ENCODE data around the gene SLC25A28.

SLC25A28 gene

GRCh38 chr10:99595770-99596465, 24.3 kb downstream of the SLC25A28 start:
- H4K20me1 ChIP-seq (ENCODE audit: insufficient read depth, low read length, poor library complexity, severe bottlenecking): no peaks in the 10 kb centered on the region
- H3K9me2 ChIP-seq (replicated peaks; ENCODE audit: low read depth, low read length): no peaks in the 10 kb centered on the region
- H3K79me2 ChIP-seq (ENCODE audit: insufficient read depth, low read length): no peaks in the 10 kb centered on the region
- H3K4me2 ChIP-seq (ENCODE audit: low read depth, low read length, poor library complexity, severe bottlenecking): no peak overlapping the region
- H3K36me3 ChIP-seq (ENCODE audit: insufficient read depth, low read length): no peaks in the 10 kb centered on the region
- no peaks in the 10 kb centered on the region for H3K27me3 ChIP-seq (ENCODE audit: insufficient read depth, low read length, poor library complexity, severe bottlenecking)
- no peak overlapping the region for H3K4me3 ChIP-seq (ENCODE audit: low read length, poor library complexity, severe bottlenecking)
- no peaks in the 10 kb centered on the region for H3K4me1 ChIP-seq (ENCODE audit: insufficient read depth, low read length, poor library complexity, severe bottlenecking)
- H3K9me3 ChIP-seq (ENCODE audit: insufficient read depth, low read depth, low read length): no peaks in the 10 kb centered on the region
- no peak overlapping the region for H3K9ac ChIP-seq (ENCODE audit: low read depth, low read length, poor library complexity, severe bottlenecking)
- TF ChIP-seq EZH2phosphoT487 (IDR thresholded peaks at IDR 0.05; ENCODE audit: borderline replicate concordance): no peak
- TF ChIP-seq CTCF (conservative IDR thresholded peaks at IDR 0.05; ENCODE audit: low read length): no peak
- H3F3A ChIP-seq (ENCODE audit: low read depth): no peaks in the 10 kb centered on the region
- H2AFZ ChIP-seq (ENCODE audit: low read length): peak overlapping the region; percentile 62

- Histone ChIP-seq H2AFZ (ENCODE audit: low read length) (peak overlapping the region; percentile 12; the same call in 1 of the 2 replicates), H3K4me3 (ENCODE audit: low read length, poor library complexity, severe bottlenecking) (no peak overlapping the region), H3K9me3 (ENCODE audit: insufficient read depth, low read depth, low read length) (no peaks in the 10 kb centered on the region), H3F3A (ENCODE audit: low read depth) (no peaks in the 10 kb centered on the region), H3K9me2 (replicated peaks; ENCODE audit: low read depth, low read length) (no peaks in the 10 kb centered on the region), H3K27me3 (ENCODE audit: insufficient read depth, low read length, poor library complexity, severe bottlenecking) (no peaks in the 10 kb centered on the region), H3K36me3 (ENCODE audit: insufficient read depth, low read length) (no peaks in the 10 kb centered on the region), H3K4me1 (ENCODE audit: insufficient read depth, low read length, poor library complexity, severe bottlenecking) (no peaks in the 10 kb centered on the region), H3K79me2 (ENCODE audit: insufficient read depth, low read length) (no peaks in the 10 kb centered on the region), H3K4me2 (ENCODE audit: low read depth, low read length, poor library complexity, severe bottlenecking) (no peak overlapping the region), H4K20me1 (ENCODE audit: insufficient read depth, low read length, poor library complexity, severe bottlenecking) (no peaks in the 10 kb centered on the region), H3K9ac (ENCODE audit: low read depth, low read length, poor library complexity, severe bottlenecking) (no peak overlapping the region)
- no peak for TF ChIP-seq EZH2phosphoT487 (IDR thresholded peaks at IDR 0.05; ENCODE audit: borderline replicate concordance)
- TF ChIP-seq CTCF (conservative IDR thresholded peaks at IDR 0.05; ENCODE audit: low read length): no peak
These were observed 25.0 kb downstream of the SLC25A28 start for GRCh38 chr10:99595236-99595635.

- Histone ChIP-seq H3K9me3 (ENCODE audit: insufficient read depth, low read depth, low read length) (no peaks in the 10 kb centered on the region), H3K9me2 (replicated peaks; ENCODE audit: low read depth, low read length) (no peaks in the 10 kb centered on the region), H4K20me1 (ENCODE audit: insufficient read depth, low read length, poor library complexity, severe bottlenecking) (no peaks in the 10 kb centered on the region), H3F3A (ENCODE audit: low read depth) (no peaks in the 10 kb centered on the region), H3K4me2 (ENCODE audit: low read depth, low read length, poor library complexity, severe bottlenecking) (no peak overlapping the region), H3K9ac (ENCODE audit: low read depth, low read length, poor library complexity, severe bottlenecking) (no peak overlapping the region), H3K27me3 (ENCODE audit: insufficient read depth, low read length, poor library complexity, severe bottlenecking) (no peaks in the 10 kb centered on the region), H3K4me1 (ENCODE audit: insufficient read depth, low read length, poor library complexity, severe bottlenecking) (no peaks in the 10 kb centered on the region), H3K4me3 (ENCODE audit: low read length, poor library complexity, severe bottlenecking) (no peak overlapping the region), H2AFZ (ENCODE audit: low read length) (no peak overlapping the region), H3K79me2 (ENCODE audit: insufficient read depth, low read length) (no peaks in the 10 kb centered on the region), H3K36me3 (ENCODE audit: insufficient read depth, low read length) (no peaks in the 10 kb centered on the region)
- TF ChIP-seq CTCF (conservative IDR thresholded peaks at IDR 0.05; ENCODE audit: low read length): no peak
- no peak for TF ChIP-seq EZH2phosphoT487 (IDR thresholded peaks at IDR 0.05; ENCODE audit: borderline replicate concordance)
These were observed 26.9 kb downstream of the SLC25A28 start for GRCh38 chr10:99593312-99593711.
